Mesendoderm (in vitro differentiated cells): Measurements from ENCODE around the gene HEPN1.
A peak's percentile ranks its signal among the peaks of the same experiment; 100 is the strongest.

Experiments
- DNase-seq: peaks from one replicate; pipeline ENCODE4 v3.0.0; 2013
- H2AK5ac ChIP-seq: 2 replicates; pipeline ENCODE4 v1.6.1; 2013; ENCODE audit warnings: low read length, inconsistent platforms
- H2BK120ac ChIP-seq: 2 replicates; pipeline ENCODE4 v1.6.1; 2013; ENCODE audit warnings: low read depth, mild to moderate bottlenecking, low read length, moderate library complexity, mixed read lengths
- H2BK15ac ChIP-seq: replicated peaks from 2 replicates; pipeline ENCODE4 v1.6.1; 2013; ENCODE audit warnings: low read depth, mild to moderate bottlenecking, moderate library complexity
- H2BK5ac ChIP-seq: 2 replicates; pipeline ENCODE4 v1.6.1; 2013; ENCODE audit warnings: low read length, inconsistent platforms
- H3K18ac ChIP-seq: 2 replicates; pipeline ENCODE4 v1.6.1; 2013; ENCODE audit warnings: mild to moderate bottlenecking, low read length, mixed read lengths
- H3K23ac ChIP-seq: one replicate; pipeline ENCODE4 v1.6.1; 2013; ENCODE audit warnings: low read length
- H3K27ac ChIP-seq: 2 replicates; pipeline ENCODE4 v1.5.1; 2013; ENCODE audit warnings: low read depth, mild to moderate bottlenecking, inconsistent platforms, low read length, moderate library complexity
- H3K27me3 ChIP-seq: 2 replicates; pipeline ENCODE4 v1.6.1; 2013; ENCODE audit warnings: low read length, control low read depth, mild to moderate bottlenecking, inconsistent platforms; ENCODE audit not compliant: insufficient read depth, poor library complexity
- H3K36me3 ChIP-seq: 2 replicates; pipeline ENCODE4 v1.6.1; 2013; ENCODE audit warnings: low read length, inconsistent platforms; ENCODE audit not compliant: control insufficient read depth, insufficient read depth
- H3K4ac ChIP-seq: one replicate; pipeline ENCODE4 v1.6.1; 2013; ENCODE audit warnings: low read depth, mild to moderate bottlenecking, low read length, moderate library complexity
- H3K4me1 ChIP-seq: 2 replicates; pipeline ENCODE4 v1.6.1; 2013; ENCODE audit warnings: low read depth, low read length, inconsistent platforms; ENCODE audit not compliant: control insufficient read depth
- H3K4me2 ChIP-seq: 2 replicates; pipeline ENCODE4 v1.6.1; 2013; ENCODE audit warnings: low read length
- H3K4me3 ChIP-seq: 2 replicates; pipeline ENCODE4 v1.5.1; 2013; ENCODE audit warnings: mild to moderate bottlenecking, low read length
- H3K56ac ChIP-seq: one replicate; pipeline ENCODE4 v1.6.1; 2013; ENCODE audit warnings: low read length
- H3K79me1 ChIP-seq: 2 replicates; pipeline ENCODE4 v1.6.1; 2013; ENCODE audit warnings: low read length, inconsistent platforms
- H3K79me2 ChIP-seq: 2 replicates; pipeline ENCODE4 v1.6.1; 2013; ENCODE audit warnings: mild to moderate bottlenecking, low read length; ENCODE audit not compliant: control insufficient read depth, insufficient read depth
- H3K9ac ChIP-seq: 2 replicates; pipeline ENCODE4 v1.6.1; 2013; ENCODE audit warnings: low read length, inconsistent platforms
- H4K5ac ChIP-seq: one replicate; pipeline ENCODE4 v1.6.1; 2013; ENCODE audit warnings: low read length
- H4K8ac ChIP-seq: one replicate; pipeline ENCODE4 v1.6.1; 2013; ENCODE audit warnings: low read depth, mild to moderate bottlenecking, control low read depth, low read length, moderate library complexity
- WGBS: extraction: QIAGEN DNeasy Blood & Tissue Kit; methylation state at CpG from one replicate; pipeline ENCODE4 v1.1.7; 2013; ENCODE audit warnings: low lambda C conversion rate, missing lambda C conversion rate; ENCODE audit not compliant: insufficient coverage; ENCODE audit errors: extremely low coverage; 5-methylcytosine and 5-hydroxymethylcytosine counted together

The HEPN1 gene

GRCh38 chr11:124951341-124951740 lies 32.3 kb downstream of the HEPN1 start:
- Histone ChIP-seq H3K9ac (no peak overlapping the region), H3K36me3 (no peaks in the 10 kb centered on the region), H3K18ac (no peak overlapping the region), H2BK15ac (no peak overlapping the region), H2BK120ac (no peak overlapping the region), H3K4ac (no peak overlapping the region), H2AK5ac (no peak overlapping the region), H4K5ac (no peak overlapping the region), H3K79me2 (no peaks in the 10 kb centered on the region), H2BK5ac (no peak overlapping the region), H3K4me3 (no peak overlapping the region), H3K27me3 (no peaks in the 10 kb centered on the region), H4K8ac (no peak overlapping the region), H3K56ac (no peak overlapping the region), H3K79me1 (no peaks in the 10 kb centered on the region), H3K4me1 (peaks cover 3% of the 10 kb centered on the region), H3K4me2 (no peak overlapping the region), H3K23ac (no peak overlapping the region), H3K27ac (no peak overlapping the region)
- no peak for DNase-seq
- no CpG with 5 or more reads among the region's 3 CpGs for WGBS

- peak within 1 kb of the TSS; percentile 51 for H3K4me3 ChIP-seq
- H3K18ac ChIP-seq = peak within 1 kb of the TSS; percentile 15
- DNase-seq = peak; percentile 99
- no peaks in the 10 kb centered on the region for H3K79me2 ChIP-seq
- H3K36me3 ChIP-seq = no peaks in the 10 kb centered on the region
- H3K23ac ChIP-seq = no peak within 1 kb of the TSS
- H3K9ac ChIP-seq = peak within 1 kb of the TSS; percentile 75
- H3K4me2 ChIP-seq = peak within 1 kb of the TSS; percentile 57
- H3K4ac ChIP-seq = no peak within 1 kb of the TSS
- no peaks in the 10 kb centered on the region for H3K27me3 ChIP-seq
- H3K56ac ChIP-seq = peak within 1 kb of the TSS; percentile 83
- H3K27ac ChIP-seq = peak within 1 kb of the TSS; percentile 38
- H2BK15ac ChIP-seq = no peak within 1 kb of the TSS
- no peaks in the 10 kb centered on the region for H3K79me1 ChIP-seq
- peak within 1 kb of the TSS; percentile 50 for H4K5ac ChIP-seq
- no peak within 1 kb of the TSS for H2BK5ac ChIP-seq
- no peak within 1 kb of the TSS for H4K8ac ChIP-seq
- WGBS = no CpG with 5 or more reads among the region's 54 CpGs
- no peak within 1 kb of the TSS for H2BK120ac ChIP-seq
- H3K4me1 ChIP-seq = peaks cover 3% of the 10 kb centered on the region
- H2AK5ac ChIP-seq = peak within 1 kb of the TSS; percentile 88
Observed at GRCh38 chr11:124953753-124954589, 34.9 kb downstream of the HEPN1 start, which contains the start of gene CCDC15. Gene CCDC15, plus strand, starts transcription at chr11:124954202. Its CDS starts 531 bp downstream, at chr11:124954733.

GRCh38 chr11:124954590-124954955 lies 35.5 kb downstream of the HEPN1 start:
- Histone ChIP-seq H2BK15ac (no peak overlapping the region), H4K8ac (no peak overlapping the region), H3K4me1 (peaks cover 3% of the 10 kb centered on the region), H3K18ac (no peak overlapping the region), H3K4ac (no peak overlapping the region), H3K79me1 (no peaks in the 10 kb centered on the region), H3K23ac (no peak overlapping the region), H3K9ac (peak overlapping the region; percentile 57), H3K56ac (peak overlapping the region; percentile 73), H4K5ac (peak overlapping the region; percentile 50), H3K79me2 (no peaks in the 10 kb centered on the region), H2AK5ac (no peak overlapping the region), H2BK5ac (no peak overlapping the region), H3K27me3 (no peaks in the 10 kb centered on the region), H3K4me3 (peak overlapping the region; percentile 45), H2BK120ac (no peak overlapping the region), H3K36me3 (no peaks in the 10 kb centered on the region), H3K4me2 (peak overlapping the region; percentile 28), H3K27ac (no peak overlapping the region)
- no peak for DNase-seq
- no CpG with 5 or more reads among the region's 6 CpGs for WGBS

- Histone ChIP-seq H3K79me1 (no peaks in the 10 kb centered on the region), H3K23ac (no peak overlapping the region), H3K18ac (no peak overlapping the region), H3K4me2 (no peak overlapping the region), H3K4me3 (no peak overlapping the region), H3K36me3 (no peaks in the 10 kb centered on the region), H3K4ac (no peak overlapping the region), H3K27ac (no peak overlapping the region), H2BK5ac (no peak overlapping the region), H4K5ac (no peak overlapping the region), H2AK5ac (no peak overlapping the region), H3K9ac (peak overlapping the region; percentile 57), H3K4me1 (peaks cover 3% of the 10 kb centered on the region), H3K79me2 (no peaks in the 10 kb centered on the region), H3K56ac (no peak overlapping the region), H3K27me3 (no peaks in the 10 kb centered on the region), H4K8ac (no peak overlapping the region), H2BK15ac (no peak overlapping the region), H2BK120ac (no peak overlapping the region)
- DNase-seq = no peak
Observed at GRCh38 chr11:124955035-124955434, 36.0 kb downstream of the HEPN1 start.

- no peak overlapping the region for H4K8ac ChIP-seq
- peak; percentile 73 for DNase-seq
- H2BK5ac ChIP-seq = no peak overlapping the region
- H3K9ac ChIP-seq = no peak overlapping the region
- H3K56ac ChIP-seq = no peak overlapping the region
- no peak overlapping the region for H3K23ac ChIP-seq
- no peaks in the 10 kb centered on the region for H3K4me1 ChIP-seq
- no peaks in the 10 kb centered on the region for H3K79me2 ChIP-seq
- H3K36me3 ChIP-seq = no peaks in the 10 kb centered on the region
- H3K18ac ChIP-seq = no peak overlapping the region
- no peak overlapping the region for H2AK5ac ChIP-seq
- no peaks in the 10 kb centered on the region for H3K27me3 ChIP-seq
- H2BK120ac ChIP-seq = no peak overlapping the region
- no peak overlapping the region for H2BK15ac ChIP-seq
- H3K27ac ChIP-seq = no peak overlapping the region
- 100% methylated on average over 1 of the region's 5 CpGs for WGBS
- H3K4me2 ChIP-seq = no peak overlapping the region
- no peak overlapping the region for H4K5ac ChIP-seq
- H3K79me1 ChIP-seq = no peaks in the 10 kb centered on the region
- H3K4ac ChIP-seq = no peak overlapping the region
- no peak overlapping the region for H3K4me3 ChIP-seq
Observed at GRCh38 chr11:124961972-124962609, 43.0 kb downstream of the HEPN1 start.
